Astrocyte (in vitro differentiated cells and primary cell): ENCODE measurements around the gene SLC6A19. TPM values are rescaled to one million over a fixed set of nuclear protein-coding genes. Genes with fewer than 3 reads are reported as not detected.

ENCODE experiments used
- DNase-seq: peaks from one replicate; pipeline ENCODE4 v3.0.0-alpha.2; 2010; ENCODE audit warnings: low read depth
- FAIRE-seq: peaks from 2 replicates; lab custom pipeline; 2011; peaks lifted over from hg19 to GRCh38; lab: Jason Lieb, UNC
- H2AFZ ChIP-seq: 2 replicates; pipeline ENCODE4 v1.6.0; 2012; ENCODE audit warnings: low read depth, low read length, inconsistent platforms
- H3K27ac ChIP-seq: 2 replicates; pipeline ENCODE4 v1.5.1; 2011; ENCODE audit warnings: low read depth, low read length, inconsistent platforms
- H3K27me3 ChIP-seq: 2 replicates; pipeline ENCODE4 v1.6.0; 2011; ENCODE audit warnings: low read length, inconsistent platforms; ENCODE audit not compliant: insufficient read depth
- H3K36me3 ChIP-seq: 2 replicates; pipeline ENCODE4 v1.5.1; 2011; ENCODE audit warnings: low read length, inconsistent platforms; ENCODE audit not compliant: insufficient read depth
- H3K4me1 ChIP-seq: 2 replicates; pipeline ENCODE4 v1.5.1; 2011; ENCODE audit warnings: low read length, inconsistent platforms; ENCODE audit not compliant: insufficient read depth
- H3K4me2 ChIP-seq: 2 replicates; pipeline ENCODE4 v1.6.0; 2012; ENCODE audit warnings: low read length, inconsistent platforms
- H3K4me3 ChIP-seq: 2 replicates; pipeline ENCODE4 v1.5.1; 2011; ENCODE audit warnings: low read depth, mild to moderate bottlenecking, low read length, inconsistent platforms; ENCODE audit not compliant: insufficient read depth
- H3K79me2 ChIP-seq: 2 replicates; pipeline ENCODE4 v1.6.0; 2012; ENCODE audit warnings: mild to moderate bottlenecking, low read length, inconsistent platforms; ENCODE audit not compliant: insufficient read depth
- H3K9ac ChIP-seq: 2 replicates; pipeline ENCODE4 v1.6.0; 2012; ENCODE audit warnings: mild to moderate bottlenecking, low read length, inconsistent platforms
- H3K9me3 ChIP-seq: 2 replicates; pipeline ENCODE4 v1.5.1; 2012; ENCODE audit warnings: low read depth, mild to moderate bottlenecking, low read length, inconsistent platforms; ENCODE audit not compliant: insufficient read depth
- H4K20me1 ChIP-seq: 2 replicates; pipeline ENCODE4 v1.6.0; 2012; ENCODE audit warnings: low read length, inconsistent platforms; ENCODE audit not compliant: insufficient read depth
- H3K27ac Mint-ChIP-seq: one replicate; pipeline ENCODE4 v1.8.0; 2021; ENCODE audit warnings: mild to moderate bottlenecking, mixed read lengths; ENCODE audit not compliant: unreplicated experiment
- H3K27me3 Mint-ChIP-seq: one replicate; pipeline ENCODE4 v1.8.0; 2021; ENCODE audit warnings: low read depth, mixed read lengths; ENCODE audit not compliant: unreplicated experiment
- H3K36me3 Mint-ChIP-seq: one replicate; pipeline ENCODE4 v1.8.0; 2021; ENCODE audit warnings: low read depth, mixed read lengths; ENCODE audit not compliant: unreplicated experiment
- H3K4me1 Mint-ChIP-seq: one replicate; pipeline ENCODE4 v1.8.0; 2021; ENCODE audit warnings: low read depth, mixed read lengths; ENCODE audit not compliant: unreplicated experiment
- H3K4me3 Mint-ChIP-seq: one replicate; pipeline ENCODE4 v1.8.0; 2021; ENCODE audit warnings: mild to moderate bottlenecking, moderate library complexity, mixed read lengths; ENCODE audit not compliant: unreplicated experiment
- H3K9me3 Mint-ChIP-seq: one replicate; pipeline ENCODE4 v1.8.0; 2021; ENCODE audit warnings: mild to moderate bottlenecking, mixed read lengths; ENCODE audit not compliant: unreplicated experiment
- CTCF ChIP-seq: IDR thresholded peaks from 2 replicates; pipeline ENCODE4 v1.5.1; 2011; ENCODE audit warnings: low read depth, mild to moderate bottlenecking, inconsistent platforms, low read length, moderate library complexity; ENCODE audit not compliant: insufficient read depth
- EZH2 ChIP-seq: IDR thresholded peaks from 2 replicates; pipeline ENCODE4 v1.6.1; 2012; ENCODE audit warnings: mild to moderate bottlenecking, low read length, inconsistent platforms; ENCODE audit not compliant: insufficient read depth
- total RNA-seq: library from RNA; stranded (reverse); gene quantifications from 2 replicates; pipeline ENCODE4 v1.2.1, GENCODE V29; 2021

SLC6A19 gene
- total RNA-seq, 1 donor from 2014 or later = not detected

GRCh38 chr5:1243487-1244130, 42.2 kb downstream of the SLC6A19 start:
- TF ChIP-seq EZH2 = no peak
- no peak for TF ChIP-seq CTCF

DNA sequence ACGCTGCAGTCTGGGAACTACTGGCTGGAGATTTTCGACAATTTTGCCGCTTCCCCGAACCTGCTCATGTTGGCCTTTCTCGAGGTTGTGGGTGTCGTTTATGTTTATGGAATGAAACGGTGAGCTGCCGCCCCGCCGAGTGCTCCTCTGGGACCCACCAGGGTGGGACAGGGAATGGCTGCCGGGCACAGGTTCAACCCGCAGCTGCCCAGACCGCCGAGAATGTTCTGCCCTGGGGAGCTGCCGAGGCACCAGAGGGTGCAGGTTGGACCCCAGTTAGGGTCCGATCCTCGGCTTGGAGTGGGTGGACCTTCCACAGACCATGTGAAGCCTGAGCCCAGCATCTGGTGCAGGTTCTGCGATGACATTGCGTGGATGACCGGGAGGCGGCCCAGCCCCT, 42.9 kb downstream of the SLC6A19 start:
- Mint-ChIP-seq H3K9me3 (peaks cover 5% of the 10 kb centered on the region), H3K36me3 (no peaks in the 10 kb centered on the region), H3K4me3 (no peak overlapping the region), H3K4me1 (no peaks in the 10 kb centered on the region), H3K27ac (no peak overlapping the region), H3K27me3 (peaks cover 39% of the 10 kb centered on the region)
- TF ChIP-seq CTCF = no peak
- TF ChIP-seq EZH2 = no peak
- no peaks in the 10 kb centered on the region for H3K27me3 ChIP-seq
- H3K9ac ChIP-seq = no peak overlapping the region
- H3K4me3 ChIP-seq = no peak overlapping the region
- no peaks in the 10 kb centered on the region for H3K36me3 ChIP-seq
- no peak overlapping the region for H3K4me2 ChIP-seq
- H3K4me1 ChIP-seq = no peaks in the 10 kb centered on the region
- DNase-seq (no peak), FAIRE-seq (no peak)
- H3K27ac ChIP-seq = no peak overlapping the region
- no peak overlapping the region for H2AFZ ChIP-seq
- H3K79me2 ChIP-seq = no peaks in the 10 kb centered on the region
- no peaks in the 10 kb centered on the region for H3K9me3 ChIP-seq
- H4K20me1 ChIP-seq = no peaks in the 10 kb centered on the region

More at GRCh38 chr5:1243487-1244130, 42.2 kb downstream of the SLC6A19 start:
- no peaks in the 10 kb centered on the region for H3K9me3 ChIP-seq
- H3K4me1 Mint-ChIP-seq = no peaks in the 10 kb centered on the region
- H2AFZ ChIP-seq = no peak overlapping the region
- peaks cover 36% of the 10 kb centered on the region for H3K27me3 Mint-ChIP-seq
- FAIRE-seq = no peak
- no peak overlapping the region for H3K27ac Mint-ChIP-seq
- no peak overlapping the region for H3K27ac ChIP-seq
- H3K4me3 Mint-ChIP-seq = no peak overlapping the region
- H3K4me1 ChIP-seq = no peaks in the 10 kb centered on the region
- H3K4me3 ChIP-seq = no peak overlapping the region
- no peaks in the 10 kb centered on the region for H3K36me3 ChIP-seq
- H3K27me3 ChIP-seq = no peaks in the 10 kb centered on the region
- no peak for DNase-seq
- H3K9me3 Mint-ChIP-seq = peaks cover 5% of the 10 kb centered on the region
- no peak overlapping the region for H3K4me2 ChIP-seq
- no peak overlapping the region for H3K9ac ChIP-seq
- H3K79me2 ChIP-seq = no peaks in the 10 kb centered on the region
- H3K36me3 Mint-ChIP-seq = no peaks in the 10 kb centered on the region
- no peaks in the 10 kb centered on the region for H4K20me1 ChIP-seq

DNA sequence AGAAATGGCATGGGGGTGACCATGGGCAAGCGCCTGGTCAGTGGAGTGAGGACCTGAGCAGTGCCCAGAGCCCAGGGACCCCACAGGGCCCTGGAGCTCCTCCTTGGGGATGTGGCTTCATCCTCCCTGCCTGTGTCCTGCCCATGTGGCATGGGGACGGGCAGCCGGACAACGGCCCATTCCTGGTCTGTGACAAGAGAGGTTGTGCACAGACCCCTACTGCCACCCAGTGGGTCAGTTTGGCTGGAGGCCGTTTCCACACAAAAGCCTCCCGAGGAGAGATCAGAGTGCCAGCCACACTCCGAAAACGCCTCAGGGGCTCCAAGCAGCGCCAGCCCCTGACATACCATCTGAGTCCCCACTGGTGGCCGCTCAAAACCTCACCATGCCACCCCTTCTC, 43.6 kb downstream of the SLC6A19 start:
- DNase-seq (no peak), FAIRE-seq (no peak)
- Mint-ChIP-seq H3K4me3 (no peak overlapping the region), H3K4me1 (no peaks in the 10 kb centered on the region), H3K27ac (no peak overlapping the region), H3K27me3 (peaks cover 40% of the 10 kb centered on the region), H3K36me3 (no peaks in the 10 kb centered on the region), H3K9me3 (peaks cover 5% of the 10 kb centered on the region)
- H3K9ac ChIP-seq = no peak overlapping the region
- H3K4me2 ChIP-seq = no peak overlapping the region
- no peaks in the 10 kb centered on the region for H3K79me2 ChIP-seq
- no peak overlapping the region for H2AFZ ChIP-seq
- no peaks in the 10 kb centered on the region for H4K20me1 ChIP-seq
- H3K4me3 ChIP-seq = no peak overlapping the region
- TF ChIP-seq EZH2 (no peak), CTCF (no peak)
- H3K36me3 ChIP-seq = no peaks in the 10 kb centered on the region
- H3K27me3 ChIP-seq = no peaks in the 10 kb centered on the region
- no peaks in the 10 kb centered on the region for H3K4me1 ChIP-seq
- H3K27ac ChIP-seq = no peak overlapping the region
- no peaks in the 10 kb centered on the region for H3K9me3 ChIP-seq
